Measurements from ENCODE around the gene FEV.

The FEV gene

GRCh38 chr2:219026946-219027345 lies 42.0 kb upstream of the FEV start:
- DNase-seq (ENCODE audit: insufficient read length, low spot score): no peak
- no peak for TF ChIP-seq TAF1 (IDR thresholded peaks at IDR 0.05; ENCODE audit: low read depth, low read length)
- TF ChIP-seq POLR2AphosphoS5 (IDR thresholded peaks at IDR 0.05; ENCODE audit: low read depth, low read length): no peak
- TF ChIP-seq POLR2A (IDR thresholded peaks at IDR 0.05; ENCODE audit: low read depth, low read length): no peak
- no peak for TF ChIP-seq POU2F2 (IDR thresholded peaks at IDR 0.05; ENCODE audit: low read depth, low read length)
- no peak for TF ChIP-seq SPI1 (IDR thresholded peaks at IDR 0.05; ENCODE audit: low read depth, low read length)
- TF ChIP-seq PAX5 (IDR thresholded peaks at IDR 0.05; ENCODE audit: insufficient read depth, low read length, severe bottlenecking): no peak
- no peak for FAIRE-seq

DNA sequence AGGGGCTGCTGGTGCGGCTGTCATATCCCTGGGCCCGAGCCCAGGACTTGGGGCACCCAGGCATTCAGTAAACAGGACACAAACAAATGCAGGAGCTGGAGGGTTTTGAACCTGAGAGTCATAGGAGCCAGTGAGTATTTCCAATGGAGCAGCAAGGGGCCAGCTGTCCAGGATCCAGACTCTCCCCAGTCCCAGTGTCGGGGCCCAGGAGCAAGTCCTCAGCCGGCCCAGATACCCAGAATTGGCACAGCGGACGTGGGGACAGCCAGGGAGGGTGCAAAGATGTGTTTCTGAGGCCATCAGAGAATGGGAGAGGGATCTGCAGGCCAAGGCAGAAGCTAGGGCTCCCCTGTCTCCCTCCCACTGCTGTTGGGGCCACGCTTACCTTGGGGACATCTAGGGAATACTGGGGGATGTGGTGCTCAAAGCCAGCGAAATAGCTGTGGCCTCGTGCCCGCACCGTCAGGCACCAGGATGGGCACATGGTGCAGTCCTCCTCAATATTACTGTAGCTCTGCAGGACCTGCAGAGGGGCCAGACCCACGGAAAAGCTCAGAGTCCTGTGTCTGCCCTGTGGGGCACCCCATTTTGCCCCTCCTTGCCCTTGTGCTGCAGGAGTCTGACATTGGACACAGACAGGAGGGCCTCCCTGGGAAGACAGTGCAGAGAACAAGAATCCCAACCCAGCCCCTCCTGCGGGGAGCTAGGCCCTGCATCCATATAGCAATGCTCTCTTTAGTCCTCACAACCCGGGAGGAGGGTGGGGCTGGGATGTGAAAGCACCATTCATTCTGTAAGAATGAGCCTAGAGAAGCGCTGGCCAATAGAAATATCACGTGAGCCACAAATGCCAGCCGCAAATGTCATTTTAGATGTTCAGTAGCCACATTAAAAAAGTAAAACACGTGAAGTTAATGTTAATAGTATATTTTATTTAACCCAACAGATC lies 40.9 kb upstream of the FEV start:
- DNase-seq (ENCODE audit: insufficient read length, low spot score) (no peak), FAIRE-seq (no peak)
- TF ChIP-seq POLR2A (IDR thresholded peaks at IDR 0.05; ENCODE audit: low read depth, low read length) (no peak), PAX5 (IDR thresholded peaks at IDR 0.05; ENCODE audit: insufficient read depth, low read length, severe bottlenecking) (no peak), TAF1 (IDR thresholded peaks at IDR 0.05; ENCODE audit: low read depth, low read length) (no peak), SPI1 (IDR thresholded peaks at IDR 0.05; ENCODE audit: low read depth, low read length) (no peak), POLR2AphosphoS5 (IDR thresholded peaks at IDR 0.05; ENCODE audit: low read depth, low read length) (no peak), POU2F2 (IDR thresholded peaks at IDR 0.05; ENCODE audit: low read depth, low read length) (no peak)

DNA sequence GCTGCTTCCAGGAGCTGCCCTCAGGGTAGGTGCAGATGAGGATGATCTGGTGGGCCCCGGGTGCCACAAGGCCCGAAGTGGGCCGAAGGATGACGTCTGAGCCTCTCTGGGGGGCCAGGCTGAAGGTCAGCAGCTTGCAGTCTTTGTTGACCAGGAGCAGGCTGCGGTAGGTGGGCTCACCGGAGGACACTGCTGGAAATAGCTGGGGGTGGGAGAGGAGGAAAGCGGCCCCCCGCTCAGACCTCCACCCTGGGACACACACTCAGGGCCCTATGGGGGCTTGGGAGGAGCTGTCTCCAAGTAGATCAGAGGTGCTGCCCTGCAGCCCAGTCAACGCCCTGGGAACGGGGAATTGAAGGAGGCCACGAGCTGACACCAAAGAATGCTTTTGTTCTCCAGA lies 39.1 kb upstream of the FEV start:
- FAIRE-seq (no peak), DNase-seq (ENCODE audit: insufficient read length, low spot score) (no peak)
- TF ChIP-seq TAF1 (IDR thresholded peaks at IDR 0.05; ENCODE audit: low read depth, low read length) (no peak), POLR2AphosphoS5 (IDR thresholded peaks at IDR 0.05; ENCODE audit: low read depth, low read length) (no peak), POU2F2 (IDR thresholded peaks at IDR 0.05; ENCODE audit: low read depth, low read length) (no peak), PAX5 (IDR thresholded peaks at IDR 0.05; ENCODE audit: insufficient read depth, low read length, severe bottlenecking) (no peak), SPI1 (IDR thresholded peaks at IDR 0.05; ENCODE audit: low read depth, low read length) (no peak), POLR2A (IDR thresholded peaks at IDR 0.05; ENCODE audit: low read depth, low read length) (no peak)

- no peak for DNase-seq (ENCODE audit: insufficient read length, low spot score)
- TF ChIP-seq PAX5 (IDR thresholded peaks at IDR 0.05; ENCODE audit: insufficient read depth, low read length, severe bottlenecking): no peak
- no peak for TF ChIP-seq POLR2A (IDR thresholded peaks at IDR 0.05; ENCODE audit: low read depth, low read length)
- TF ChIP-seq POLR2AphosphoS5 (IDR thresholded peaks at IDR 0.05; ENCODE audit: low read depth, low read length): no peak
- no peak for TF ChIP-seq POU2F2 (IDR thresholded peaks at IDR 0.05; ENCODE audit: low read depth, low read length)
- FAIRE-seq: no peak
Observed at GRCh38 chr2:219023045-219023605, 38.1 kb upstream of the FEV start.

DNA sequence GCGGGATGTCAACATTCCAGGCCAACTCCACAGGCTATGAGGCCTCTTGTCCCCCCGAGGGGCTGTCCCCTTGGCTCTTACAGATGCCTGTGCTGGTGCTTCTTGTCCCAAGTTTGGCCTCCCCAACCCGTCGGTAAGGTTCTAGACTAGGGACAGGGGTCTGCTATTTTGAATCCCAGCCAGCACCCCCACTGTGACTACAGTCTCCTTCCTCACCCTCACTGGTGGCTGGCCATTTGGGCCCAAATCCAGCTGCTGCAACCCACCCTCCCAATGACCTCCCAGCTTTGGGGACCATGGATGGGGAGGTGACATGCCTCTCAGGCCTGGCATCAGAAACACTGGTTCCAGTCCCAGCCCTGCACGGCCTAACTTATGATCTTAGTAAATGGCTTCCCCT lies 37.6 kb upstream of the FEV start:
- TF ChIP-seq TAF1 (IDR thresholded peaks at IDR 0.05; ENCODE audit: low read depth, low read length) (no peak), SPI1 (IDR thresholded peaks at IDR 0.05; ENCODE audit: low read depth, low read length) (no peak), POLR2AphosphoS5 (IDR thresholded peaks at IDR 0.05; ENCODE audit: low read depth, low read length) (no peak), POU2F2 (IDR thresholded peaks at IDR 0.05; ENCODE audit: low read depth, low read length) (no peak), PAX5 (IDR thresholded peaks at IDR 0.05; ENCODE audit: insufficient read depth, low read length, severe bottlenecking) (no peak), POLR2A (IDR thresholded peaks at IDR 0.05; ENCODE audit: low read depth, low read length) (no peak)
- DNase-seq (ENCODE audit: insufficient read length, low spot score) (no peak), FAIRE-seq (no peak)

DNA sequence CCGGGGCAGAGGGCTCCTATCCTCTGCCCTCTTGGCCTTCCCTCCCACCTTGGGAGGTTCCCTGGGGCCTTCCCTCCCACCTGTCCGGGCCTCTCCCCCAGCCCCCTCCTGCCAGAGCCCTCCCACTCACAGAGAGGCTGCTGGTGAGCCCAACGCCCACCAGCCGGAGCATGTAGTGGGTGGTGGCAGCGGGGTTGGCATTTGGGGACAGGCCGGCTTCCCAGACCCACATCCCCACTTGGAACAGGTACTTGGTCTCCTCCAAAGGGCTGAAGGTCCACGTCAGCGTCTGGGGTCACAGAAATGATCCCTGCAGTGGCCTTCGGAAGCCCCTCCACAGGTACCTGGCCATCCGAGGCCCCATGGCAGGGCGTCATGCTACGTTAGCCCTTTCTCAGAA lies 37.1 kb upstream of the FEV start:
- FAIRE-seq (no peak), DNase-seq (ENCODE audit: insufficient read length, low spot score) (no peak)
- TF ChIP-seq PAX5 (IDR thresholded peaks at IDR 0.05; ENCODE audit: insufficient read depth, low read length, severe bottlenecking): no peak
- TF ChIP-seq POLR2AphosphoS5 (IDR thresholded peaks at IDR 0.05; ENCODE audit: low read depth, low read length): no peak
- TF ChIP-seq TAF1 (IDR thresholded peaks at IDR 0.05; ENCODE audit: low read depth, low read length): no peak
- no peak for TF ChIP-seq POU2F2 (IDR thresholded peaks at IDR 0.05; ENCODE audit: low read depth, low read length)
- TF ChIP-seq SPI1 (IDR thresholded peaks at IDR 0.05; ENCODE audit: low read depth, low read length): no peak
- TF ChIP-seq POLR2A (IDR thresholded peaks at IDR 0.05; ENCODE audit: low read depth, low read length): no peak

GRCh38 chr2:219021591-219021990 lies 36.6 kb upstream of the FEV start:
- DNase-seq (ENCODE audit: insufficient read length, low spot score) (no peak), FAIRE-seq (no peak)
- TF ChIP-seq POLR2AphosphoS5 (IDR thresholded peaks at IDR 0.05; ENCODE audit: low read depth, low read length) (no peak), TAF1 (IDR thresholded peaks at IDR 0.05; ENCODE audit: low read depth, low read length) (no peak), POU2F2 (IDR thresholded peaks at IDR 0.05; ENCODE audit: low read depth, low read length) (no peak), PAX5 (IDR thresholded peaks at IDR 0.05; ENCODE audit: insufficient read depth, low read length, severe bottlenecking) (no peak), SPI1 (IDR thresholded peaks at IDR 0.05; ENCODE audit: low read depth, low read length) (no peak), POLR2A (IDR thresholded peaks at IDR 0.05; ENCODE audit: low read depth, low read length) (no peak)

DNA sequence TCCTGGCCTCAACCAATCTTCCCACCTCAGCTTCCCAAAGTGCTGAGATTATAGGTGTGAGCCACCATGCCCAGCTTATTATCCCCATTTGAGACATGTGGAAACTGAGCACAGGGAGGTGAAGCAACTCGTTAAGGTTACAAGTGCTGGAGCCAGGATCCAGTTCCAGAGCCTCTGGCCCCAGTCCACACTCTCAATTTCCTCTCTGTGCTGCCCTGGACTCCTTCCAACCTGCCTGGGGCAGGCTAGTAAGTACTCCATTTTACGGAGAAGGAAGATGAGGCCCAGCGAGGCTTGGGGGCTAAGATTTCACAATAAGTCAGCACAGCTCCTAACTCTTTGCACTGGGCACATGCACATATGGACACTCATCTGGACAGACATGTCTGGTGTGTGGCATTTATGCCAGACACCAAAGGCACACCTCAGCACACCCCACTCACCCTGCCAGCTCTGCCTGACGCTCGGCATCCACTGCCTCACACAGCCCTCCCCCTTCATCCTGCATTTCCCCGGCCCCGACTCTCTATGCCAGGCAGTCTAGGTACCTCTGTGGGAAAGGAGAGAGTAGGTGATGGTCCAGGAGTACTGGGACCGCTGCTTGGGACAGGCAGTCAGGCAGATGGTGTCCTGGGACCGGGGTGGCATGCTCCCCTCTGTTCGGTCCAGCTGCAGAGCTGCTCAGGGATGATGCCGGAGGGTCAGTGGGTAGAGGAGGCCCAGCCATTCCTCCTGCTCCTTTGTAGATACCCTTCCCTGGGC lies 35.8 kb upstream of the FEV start:
- DNase-seq (ENCODE audit: insufficient read length, low spot score): no peak
- TF ChIP-seq POU2F2 (IDR thresholded peaks at IDR 0.05; ENCODE audit: low read depth, low read length): no peak
- no peak for FAIRE-seq

DNA sequence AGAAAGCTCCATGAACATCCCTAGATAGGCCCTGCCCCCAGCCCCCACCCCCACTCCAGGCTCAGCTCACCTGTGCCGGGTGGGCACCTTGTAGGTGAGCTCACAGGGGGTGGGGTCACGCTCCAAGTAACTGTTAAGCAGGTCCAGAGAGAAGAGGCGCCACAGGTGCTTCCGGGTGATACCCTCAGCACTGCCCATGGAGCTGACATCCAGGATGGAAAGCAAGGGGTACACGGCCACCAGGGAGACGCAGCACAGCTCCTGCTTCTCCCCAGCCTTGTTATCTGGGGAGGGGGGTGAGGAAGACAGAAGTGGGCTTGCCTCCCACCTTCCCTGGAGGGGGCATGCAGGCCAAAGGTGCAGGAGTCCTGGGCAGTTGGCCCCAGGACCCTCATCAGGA lies 34.5 kb upstream of the FEV start:
- DNase-seq (ENCODE audit: insufficient read length, low spot score): no peak
- TF ChIP-seq POU2F2 (IDR thresholded peaks at IDR 0.05; ENCODE audit: low read depth, low read length) (no peak), SPI1 (IDR thresholded peaks at IDR 0.05; ENCODE audit: low read depth, low read length) (no peak), PAX5 (IDR thresholded peaks at IDR 0.05; ENCODE audit: insufficient read depth, low read length, severe bottlenecking) (no peak)
- FAIRE-seq: no peak

Data from GM12891 (cell line).